BLaER1 treated with 17β-estradiol and CSF1 and Interleukin-3, amounts not matched to agents 10 nM and 100 nM (cell line): Measurements from ENCODE around the gene PDGFA.

ENCODE experiments used
- H3K27ac ChIP-seq, 11 experiments: shearing (Covaris generic); formaldehyde crosslinking; 2 replicates each; pipeline ENCODE4 v1.8.1; 2022
- H3K27me3 ChIP-seq, 11 experiments: shearing (Covaris generic); formaldehyde crosslinking; 2 replicates each; pipeline ENCODE4 v1.8.1; 2022
- H3K36me3 ChIP-seq, 11 experiments: shearing (Covaris generic); formaldehyde crosslinking; 2 replicates each; pipeline ENCODE4 v1.8.1; 2022
- H3K4me1 ChIP-seq, 10 experiments: shearing (Covaris generic); formaldehyde crosslinking; 2 replicates each; pipeline ENCODE4 v1.8.1; 2022
- H3K4me2 ChIP-seq, 11 experiments: shearing (Covaris generic); formaldehyde crosslinking; 2 replicates each; pipeline ENCODE4 v1.8.1; 2022
- H3K4me3 ChIP-seq, 10 experiments: shearing (Covaris generic); formaldehyde crosslinking; 2 replicates each; pipeline ENCODE4 v1.8.1; 2022
- H3K9ac ChIP-seq, 11 experiments: shearing (Covaris generic); formaldehyde crosslinking; 2 replicates each; pipeline ENCODE4 v1.8.1; 2022
- H3K9me3 ChIP-seq, 11 experiments: shearing (Covaris generic); formaldehyde crosslinking; replicated peaks in 1 of 11; 2 replicates each; pipeline ENCODE4 v1.8.1; 2022
- H4K20me1 ChIP-seq, 11 experiments: shearing (Covaris generic); formaldehyde crosslinking; 2 replicates each; pipeline ENCODE4 v1.8.1; 2022
- Cebpa-rat ChIP-seq, 11 experiments: shearing (Covaris generic); IDR thresholded peaks; 2 replicates each; pipeline ENCODE4 v1.8.1; 2022

Gene PDGFA

DNA sequence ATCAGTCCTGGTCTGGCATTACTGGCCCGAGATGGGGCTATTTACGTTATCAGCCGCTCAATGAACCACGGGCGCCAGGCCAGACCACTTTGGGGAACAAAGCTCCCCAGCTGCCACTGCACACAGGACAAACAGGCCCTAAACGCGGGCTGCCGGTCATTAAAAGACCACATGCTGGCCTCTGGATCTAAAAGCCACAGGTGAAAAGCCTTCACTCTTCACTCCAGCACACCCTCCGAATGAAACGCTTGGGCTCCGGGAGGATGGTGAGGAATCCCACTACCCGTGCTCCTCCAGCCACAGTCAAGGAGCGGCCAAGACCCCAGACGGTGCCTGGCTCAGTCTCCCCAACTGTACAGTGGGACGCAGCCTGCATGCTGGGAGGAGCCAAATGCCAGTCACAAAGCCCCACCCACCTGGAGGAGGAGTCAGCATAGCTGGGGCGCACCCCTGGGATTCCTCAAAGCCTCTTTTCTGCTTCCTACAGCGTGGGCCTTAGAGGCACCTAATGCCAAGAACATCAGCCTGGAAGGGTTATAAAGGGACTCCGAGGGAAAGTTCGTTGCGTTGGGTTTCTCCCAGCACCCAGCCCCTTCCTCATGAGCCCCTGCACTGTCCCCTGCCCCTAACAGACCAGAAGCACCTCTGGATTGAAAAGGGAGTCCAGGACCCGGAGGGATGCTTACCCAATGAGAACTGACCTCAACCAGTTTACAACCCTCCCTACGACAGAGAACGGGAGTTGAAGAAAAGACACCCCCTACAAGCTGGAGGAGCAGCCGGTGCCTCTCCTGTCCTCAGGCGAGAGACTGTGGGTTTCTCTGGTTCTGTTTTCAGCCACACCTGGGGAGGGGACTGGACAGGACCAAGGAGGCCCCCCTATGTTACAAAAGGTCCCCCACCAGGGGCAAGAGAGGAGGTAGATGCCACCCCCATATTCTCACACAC, 4.7 kb downstream of the PDGFA start:
- peaks cover 35 to 71% (median 52%) of the 10 kb centered on the region in 11 experiments; a peak in 20 of 22 replicates for H4K20me1 ChIP-seq

DNA sequence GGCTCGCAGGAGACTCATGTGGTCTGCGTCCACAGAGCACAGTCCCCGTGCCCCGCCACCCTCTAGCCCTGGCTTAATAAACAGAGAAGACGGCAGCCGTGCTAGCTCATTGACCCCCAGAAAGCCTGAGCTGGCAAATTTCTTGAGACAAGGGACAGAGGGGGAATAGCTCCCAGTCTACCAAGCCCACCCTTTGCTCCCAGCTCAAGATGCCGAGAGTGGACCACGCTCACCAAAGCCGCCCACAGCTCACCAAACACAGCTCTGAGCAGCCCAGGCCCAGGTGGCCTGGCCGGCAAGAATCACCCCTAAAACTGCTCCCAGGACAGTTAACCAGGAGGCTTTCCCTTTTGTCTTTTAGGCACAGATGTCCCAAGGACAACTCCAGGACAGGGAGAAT, 5.4 kb downstream of the PDGFA start:
- H4K20me1 ChIP-seq = peaks cover 35 to 72% (median 54%) of the 10 kb centered on the region in 11 experiments; a peak in 20 of 22 replicates
- TF ChIP-seq Cebpa-rat (IDR thresholded peaks at IDR 0.05) = no peak
- H3K9me3 ChIP-seq = no peaks in the 10 kb centered on the region
- no peak overlapping the region for H3K9ac ChIP-seq
- peak overlapping the region; percentile 31 to 78 (median 61); a peak in 21 of 22 replicates for H3K4me2 ChIP-seq
- H3K4me3 ChIP-seq = no peak overlapping the region
- peaks cover 0 to 9% (median 0%) of the 10 kb centered on the region in 11 experiments; a peak in 3 of 22 replicates for H3K36me3 ChIP-seq
- H3K27me3 ChIP-seq = peaks cover 56 to 80% (median 75%) of the 10 kb centered on the region in 11 experiments
- peak overlapping the region in 1 of 11 experiments; percentile 16; a peak in 1 of 22 replicates for H3K27ac ChIP-seq
- peaks cover 25 to 54% (median 47%) of the 10 kb centered on the region in 10 experiments for H3K4me1 ChIP-seq

More for the DNA sequence above, 4.7 kb downstream of the PDGFA start:
- no peak for TF ChIP-seq Cebpa-rat (IDR thresholded peaks at IDR 0.05)
- Histone ChIP-seq H3K36me3 (peaks cover 0 to 3% (median 0%) of the 10 kb centered on the region in 11 experiments; a peak in 3 of 22 replicates), H3K4me2 (peak overlapping the region in 10 of 11 experiments; percentile 31 to 78 (median 63); a peak in 18 of 22 replicates), H3K4me1 (peaks cover 25 to 54% (median 47%) of the 10 kb centered on the region in 10 experiments), H3K27me3 (peaks cover 56 to 87% (median 82%) of the 10 kb centered on the region in 11 experiments), H3K4me3 (no peak overlapping the region), H3K9me3 (no peaks in the 10 kb centered on the region), H3K9ac (no peak overlapping the region), H3K27ac (no peak overlapping the region)

DNA sequence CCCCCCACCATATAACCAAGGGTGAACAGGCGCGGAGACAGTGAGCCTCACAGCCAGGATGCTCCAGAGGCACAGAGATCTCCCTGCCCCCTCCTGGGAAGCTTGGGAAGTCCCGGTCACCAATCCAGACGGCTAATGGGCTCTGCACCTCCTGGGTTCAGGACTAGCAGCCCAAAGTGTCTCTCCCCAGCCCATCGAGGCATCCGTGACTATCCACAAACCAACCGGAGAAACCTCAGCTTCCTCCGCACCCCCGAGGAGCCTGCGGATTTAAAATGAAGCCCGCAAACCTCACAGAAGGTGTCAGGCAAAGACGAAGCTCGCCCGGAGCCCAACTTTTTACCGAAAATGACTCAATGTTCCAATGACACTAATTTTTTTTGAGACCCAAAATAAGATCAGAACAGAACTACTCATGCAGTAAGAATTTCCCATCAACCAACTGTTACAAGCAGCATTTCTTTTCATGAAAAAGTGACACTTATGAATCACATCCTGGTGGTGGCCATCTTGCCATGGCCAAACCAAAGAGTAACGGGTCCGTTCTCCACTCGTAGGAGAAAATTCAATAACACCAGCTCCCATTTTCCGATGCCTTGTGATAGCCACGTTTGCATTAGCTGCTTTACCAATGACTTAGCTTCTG, 6.0 kb downstream of the PDGFA start:
- H3K27me3 ChIP-seq = peaks cover 56 to 74% (median 70%) of the 10 kb centered on the region in 11 experiments
- no peak for TF ChIP-seq Cebpa-rat (IDR thresholded peaks at IDR 0.05)
- no peak overlapping the region for H3K4me3 ChIP-seq

DNA sequence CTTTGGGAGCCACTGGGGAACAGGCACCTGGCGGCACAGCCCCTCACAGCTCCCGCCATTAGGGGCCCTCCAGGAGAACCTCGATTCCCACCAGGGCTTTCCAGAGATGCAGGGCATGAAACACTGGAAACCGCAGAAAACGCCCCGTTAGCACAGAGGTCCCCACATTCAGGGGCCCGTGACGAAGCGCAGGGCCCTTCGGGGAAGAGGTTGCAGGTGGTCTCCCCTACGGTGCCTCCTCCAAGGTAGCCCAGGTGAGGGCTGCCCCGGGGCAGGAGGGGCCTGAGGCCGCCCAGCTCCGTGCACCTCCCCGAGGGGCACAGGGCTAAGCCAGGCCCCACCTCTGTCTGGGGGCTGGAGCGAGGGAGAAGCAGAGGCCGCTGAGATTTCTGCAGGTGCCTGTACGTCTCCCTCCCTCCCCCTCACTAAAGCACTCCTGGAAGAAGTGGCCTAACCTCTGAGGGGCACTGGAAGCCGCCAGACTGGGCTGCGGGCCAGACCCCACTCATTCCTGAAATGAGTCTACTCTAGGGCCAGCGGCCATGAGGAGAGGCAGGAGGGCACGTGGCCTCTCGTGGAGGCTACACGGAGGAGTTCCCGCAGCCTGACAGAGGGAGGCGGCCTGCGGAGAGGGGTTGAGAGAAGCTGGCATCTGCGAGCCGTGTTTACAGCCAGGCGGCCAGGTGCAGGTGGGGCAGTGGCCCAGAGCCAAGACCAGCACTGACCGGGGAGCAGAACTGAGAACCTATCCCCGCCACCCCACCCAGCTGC, 6.9 kb downstream of the PDGFA start:
- Histone ChIP-seq H4K20me1 (peaks cover 35 to 74% (median 52%) of the 10 kb centered on the region in 11 experiments; a peak in 20 of 22 replicates), H3K36me3 (peaks cover 0 to 15% (median 0%) of the 10 kb centered on the region in 11 experiments; a peak in 3 of 22 replicates), H3K9me3 (no peaks in the 10 kb centered on the region), H3K27me3 (peaks cover 53 to 65% (median 60%) of the 10 kb centered on the region in 11 experiments), H3K4me1 (peaks cover 23 to 46% (median 41%) of the 10 kb centered on the region in 10 experiments), H3K4me2 (peak overlapping the region in 10 of 11 experiments; percentile 31 to 78 (median 63); a peak in 18 of 22 replicates), H3K27ac (no peak overlapping the region), H3K9ac (no peak overlapping the region), H3K4me3 (no peak overlapping the region)
- TF ChIP-seq Cebpa-rat (IDR thresholded peaks at IDR 0.05) = no peak

More for the DNA sequence above, 6.0 kb downstream of the PDGFA start:
- H3K9ac ChIP-seq = no peak overlapping the region
- H3K36me3 ChIP-seq = peaks cover 0 to 15% (median 0%) of the 10 kb centered on the region in 11 experiments; a peak in 3 of 22 replicates
- no peaks in the 10 kb centered on the region for H3K9me3 ChIP-seq
- H3K4me1 ChIP-seq = peaks cover 25 to 50% (median 46%) of the 10 kb centered on the region in 10 experiments
- peaks cover 35 to 77% (median 54%) of the 10 kb centered on the region in 11 experiments; a peak in 20 of 22 replicates for H4K20me1 ChIP-seq
- peak overlapping the region; percentile 31 to 78 (median 61); a peak in 20 of 22 replicates for H3K4me2 ChIP-seq
- H3K27ac ChIP-seq = peak overlapping the region in 1 of 11 experiments; percentile 16; a peak in 1 of 22 replicates

DNA sequence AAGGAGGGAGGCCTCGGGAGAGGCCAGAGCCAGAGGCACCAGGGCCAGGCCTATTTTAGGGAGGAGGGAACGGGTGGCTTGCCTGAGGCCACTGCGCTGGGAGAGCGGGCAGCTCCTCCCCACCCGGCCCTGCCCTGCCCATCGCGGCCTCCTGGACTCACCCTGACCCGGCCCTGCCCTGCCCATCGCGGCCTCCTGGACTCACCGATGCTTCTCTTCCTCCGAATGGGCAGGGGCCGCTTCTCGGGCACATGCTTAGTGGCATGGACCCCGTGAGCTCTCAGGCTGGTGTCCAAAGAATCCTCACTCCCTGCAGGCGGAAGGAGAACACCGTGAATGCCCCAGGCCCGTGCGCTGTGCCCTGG, 7.5 kb downstream of the PDGFA start:
- Histone ChIP-seq H3K27me3 (peaks cover 47 to 59% (median 54%) of the 10 kb centered on the region in 11 experiments), H3K27ac (no peak overlapping the region), H3K9ac (no peak overlapping the region), H3K4me3 (no peak overlapping the region), H3K4me1 (peaks cover 17 to 40% (median 35%) of the 10 kb centered on the region in 10 experiments), H4K20me1 (peaks cover 29 to 68% (median 46%) of the 10 kb centered on the region in 11 experiments; a peak in 20 of 22 replicates), H3K36me3 (peaks cover 0 to 15% (median 0%) of the 10 kb centered on the region in 11 experiments; a peak in 3 of 22 replicates), H3K9me3 (no peaks in the 10 kb centered on the region), H3K4me2 (no peak overlapping the region)
- no peak for TF ChIP-seq Cebpa-rat (IDR thresholded peaks at IDR 0.05)

DNA sequence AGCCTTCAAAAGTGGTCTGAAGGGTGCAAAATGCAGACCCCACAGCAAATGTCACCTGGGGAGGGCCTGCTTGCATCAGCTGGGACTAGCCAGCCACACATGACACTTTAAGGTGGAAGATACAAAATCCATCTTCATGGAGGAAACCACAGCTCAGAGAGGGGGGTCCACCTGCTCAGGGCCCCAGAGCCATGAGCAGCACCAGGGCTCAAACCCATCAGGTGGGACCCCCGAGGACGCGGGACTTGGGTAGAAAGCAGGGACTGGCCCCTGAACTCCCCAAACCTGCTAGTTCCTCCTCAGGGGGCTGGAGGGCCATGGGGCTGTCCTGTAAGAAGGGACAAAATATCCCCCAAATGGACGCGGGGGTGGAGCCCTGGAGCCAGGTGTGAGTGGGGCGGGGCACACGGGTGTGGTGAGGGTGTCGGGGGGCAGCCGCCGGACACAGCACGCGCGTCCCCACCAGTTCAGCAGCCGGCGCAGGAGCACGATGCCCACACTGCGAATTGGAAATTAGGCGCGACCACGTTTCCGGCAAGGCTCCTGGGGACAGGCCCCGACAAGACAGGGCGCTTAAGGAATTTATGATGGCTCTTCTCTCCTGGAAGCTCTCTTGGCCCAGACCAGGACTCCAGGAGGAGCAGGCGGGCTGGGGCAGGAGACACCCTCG, 8.0 kb downstream of the PDGFA start:
- H3K4me1 ChIP-seq = peaks cover 16 to 35% (median 30%) of the 10 kb centered on the region in 10 experiments
- no peak overlapping the region for H3K27ac ChIP-seq
- no peak for TF ChIP-seq Cebpa-rat (IDR thresholded peaks at IDR 0.05)
- peaks cover 0 to 15% (median 0%) of the 10 kb centered on the region in 11 experiments; a peak in 4 of 22 replicates for H3K36me3 ChIP-seq
- H3K9ac ChIP-seq = no peak overlapping the region
- H3K4me2 ChIP-seq = no peak overlapping the region
- no peaks in the 10 kb centered on the region for H3K9me3 ChIP-seq
- H3K4me3 ChIP-seq = no peak overlapping the region
- peaks cover 42 to 54% (median 49%) of the 10 kb centered on the region in 11 experiments for H3K27me3 ChIP-seq
- H4K20me1 ChIP-seq = peaks cover 23 to 63% (median 40%) of the 10 kb centered on the region in 11 experiments; a peak in 20 of 22 replicates

DNA sequence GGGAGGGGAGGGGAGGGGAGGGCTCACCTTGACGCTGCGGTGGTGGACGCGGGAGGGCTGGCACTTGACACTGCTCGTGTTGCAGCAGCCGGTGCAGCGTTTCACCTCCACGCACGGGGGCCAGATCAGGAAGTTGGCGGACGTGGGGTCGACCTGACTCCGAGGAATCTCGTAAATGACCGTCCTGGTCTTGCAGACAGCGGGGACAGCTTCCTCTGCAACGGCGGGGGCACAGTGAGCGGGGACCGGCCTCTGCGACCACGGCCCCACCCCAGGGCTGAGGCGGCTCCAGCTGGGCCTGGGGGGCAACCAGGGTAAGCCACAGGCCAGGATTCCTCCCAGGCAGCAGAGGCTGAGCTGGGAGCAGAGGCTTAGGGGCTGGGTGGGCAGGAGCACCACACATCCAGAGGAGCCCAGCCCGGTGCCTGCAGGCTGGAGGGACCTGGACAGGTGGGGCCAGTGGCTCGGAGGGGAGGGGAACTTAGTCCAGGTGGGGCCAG, 8.8 kb downstream of the PDGFA start:
- H3K36me3 ChIP-seq = peaks cover 0 to 15% (median 0%) of the 10 kb centered on the region in 11 experiments; a peak in 4 of 22 replicates
- peaks cover 23 to 62% (median 40%) of the 10 kb centered on the region in 11 experiments; a peak in 20 of 22 replicates for H4K20me1 ChIP-seq
- no peak overlapping the region for H3K9ac ChIP-seq
- no peak overlapping the region for H3K4me2 ChIP-seq
- peaks cover 16 to 31% (median 28%) of the 10 kb centered on the region in 10 experiments for H3K4me1 ChIP-seq
- no peak overlapping the region for H3K27ac ChIP-seq
- H3K27me3 ChIP-seq = peaks cover 35 to 46% (median 41%) of the 10 kb centered on the region in 11 experiments
- H3K9me3 ChIP-seq = no peaks in the 10 kb centered on the region
- no peak overlapping the region for H3K4me3 ChIP-seq
- TF ChIP-seq Cebpa-rat (IDR thresholded peaks at IDR 0.05) = no peak
